ENCODE data around the gene TNRC6A.

DNA sequence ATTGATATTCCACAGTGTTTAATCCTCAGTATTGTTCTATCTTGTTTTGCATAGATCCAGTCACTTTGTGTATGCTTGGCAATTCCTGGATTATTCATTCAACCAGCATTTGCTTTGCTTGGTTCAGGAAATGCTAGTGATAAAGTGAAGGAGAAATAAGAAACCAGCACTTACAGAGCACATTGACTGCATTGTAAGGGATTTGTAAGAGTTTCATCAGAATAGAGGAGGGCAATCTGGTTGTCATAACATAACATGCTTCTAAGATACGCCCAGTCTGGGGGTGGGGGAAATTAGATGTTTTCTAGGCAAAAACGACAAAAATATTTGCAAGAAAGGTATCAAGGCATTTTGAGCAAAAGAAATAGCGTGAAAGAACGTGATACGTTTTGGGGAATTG, 40.4 kb downstream of the TNRC6A start:
- TF ChIP-seq SUZ12 (IDR thresholded peaks at IDR 0.05), result no peak
- no peak for TF ChIP-seq NFRKB (IDR thresholded peaks at IDR 0.05)
- no peak for TF ChIP-seq FOXM1 (IDR thresholded peaks at IDR 0.05; ENCODE audit: borderline replicate concordance)
- no peak for TF ChIP-seq FOXA1 (IDR thresholded peaks at IDR 0.05)
- no peak for TF ChIP-seq BHLHE40 (IDR thresholded peaks at IDR 0.05; ENCODE audit: borderline replicate concordance)
- no peak for TF ChIP-seq SP1 (IDR thresholded peaks at IDR 0.05)
- TF ChIP-seq ARNT (IDR thresholded peaks at IDR 0.05), result no peak
- TF ChIP-seq TARDBP (IDR thresholded peaks at IDR 0.05), result no peak
- no peak for TF ChIP-seq L3MBTL2 (conservative IDR thresholded peaks at IDR 0.05)
- TF ChIP-seq HDGF (IDR thresholded peaks at IDR 0.05; ENCODE audit: borderline replicate concordance), result no peak
